Ishikawa (cell line): Measurements from ENCODE around the gene CD34.

Source experiments
- CEBPB ChIP-seq: IDR thresholded peaks from 2 replicates; pipeline ENCODE4 v1.6.1; 2012
- CREB1 ChIP-seq: IDR thresholded peaks from 2 replicates; pipeline ENCODE4 v1.6.1; 2012; ENCODE audit warnings: low read depth
- EGR1 ChIP-seq: IDR thresholded peaks from 2 replicates; pipeline ENCODE4 v1.6.1; 2012
- EP300 ChIP-seq: IDR thresholded peaks from 2 replicates; pipeline ENCODE4 v1.6.1; 2012; ENCODE audit warnings: borderline replicate concordance
- MAX ChIP-seq: IDR thresholded peaks from 2 replicates; pipeline ENCODE4 v1.6.1; 2012
- NFIC ChIP-seq: IDR thresholded peaks from 2 replicates; pipeline ENCODE4 v1.6.1; 2012
- RAD21 ChIP-seq: IDR thresholded peaks from 2 replicates; pipeline ENCODE4 v1.6.1; 2012; ENCODE audit warnings: low read depth
- TAF1 ChIP-seq: IDR thresholded peaks from 2 replicates; pipeline ENCODE4 v1.6.1; 2012; ENCODE audit warnings: low read depth, mild to moderate bottlenecking
- TEAD4 ChIP-seq: IDR thresholded peaks from 2 replicates; pipeline ENCODE4 v1.6.1; 2012
- USF1 ChIP-seq: IDR thresholded peaks from 2 replicates; pipeline ENCODE4 v1.6.1; 2012
- YY1 ChIP-seq: IDR thresholded peaks from 2 replicates; pipeline ENCODE4 v1.6.1; 2012; ENCODE audit warnings: low read depth
- ZBTB7A ChIP-seq: IDR thresholded peaks from 2 replicates; pipeline ENCODE4 v1.6.1; 2012; ENCODE audit warnings: low read depth
- TF ChIP-seq, protein P1 (sequence below): IDR thresholded peaks from 2 replicates; pipeline ENCODE4 v1.6.1; 2012; ENCODE audit warnings: low read depth, mild to moderate bottlenecking

DNA sequence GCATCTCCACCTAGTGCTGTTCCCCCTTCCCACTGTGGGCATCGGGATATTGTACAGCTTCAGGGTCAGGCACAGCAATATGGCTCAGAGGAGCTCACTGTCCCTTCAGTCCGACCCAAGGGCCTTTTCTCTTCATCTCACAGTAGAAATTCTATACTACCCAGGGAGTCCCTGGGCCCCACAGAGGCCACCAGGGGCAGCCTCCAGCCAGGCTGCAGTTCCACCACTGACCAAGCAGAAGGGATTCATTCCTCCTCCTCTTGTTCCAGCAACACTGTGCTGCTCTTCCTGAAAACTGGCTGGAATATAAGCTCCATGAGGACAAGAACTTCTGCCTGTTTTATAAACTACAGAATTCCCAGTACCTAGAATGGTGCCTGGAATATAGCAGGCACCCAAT, 70.5 kb downstream of the CD34 start:
- no peak for TF ChIP-seq EP300
- no peak for TF ChIP-seq EGR1
- TF ChIP-seq TAF1: no peak
- TF ChIP-seq, protein P1, sequence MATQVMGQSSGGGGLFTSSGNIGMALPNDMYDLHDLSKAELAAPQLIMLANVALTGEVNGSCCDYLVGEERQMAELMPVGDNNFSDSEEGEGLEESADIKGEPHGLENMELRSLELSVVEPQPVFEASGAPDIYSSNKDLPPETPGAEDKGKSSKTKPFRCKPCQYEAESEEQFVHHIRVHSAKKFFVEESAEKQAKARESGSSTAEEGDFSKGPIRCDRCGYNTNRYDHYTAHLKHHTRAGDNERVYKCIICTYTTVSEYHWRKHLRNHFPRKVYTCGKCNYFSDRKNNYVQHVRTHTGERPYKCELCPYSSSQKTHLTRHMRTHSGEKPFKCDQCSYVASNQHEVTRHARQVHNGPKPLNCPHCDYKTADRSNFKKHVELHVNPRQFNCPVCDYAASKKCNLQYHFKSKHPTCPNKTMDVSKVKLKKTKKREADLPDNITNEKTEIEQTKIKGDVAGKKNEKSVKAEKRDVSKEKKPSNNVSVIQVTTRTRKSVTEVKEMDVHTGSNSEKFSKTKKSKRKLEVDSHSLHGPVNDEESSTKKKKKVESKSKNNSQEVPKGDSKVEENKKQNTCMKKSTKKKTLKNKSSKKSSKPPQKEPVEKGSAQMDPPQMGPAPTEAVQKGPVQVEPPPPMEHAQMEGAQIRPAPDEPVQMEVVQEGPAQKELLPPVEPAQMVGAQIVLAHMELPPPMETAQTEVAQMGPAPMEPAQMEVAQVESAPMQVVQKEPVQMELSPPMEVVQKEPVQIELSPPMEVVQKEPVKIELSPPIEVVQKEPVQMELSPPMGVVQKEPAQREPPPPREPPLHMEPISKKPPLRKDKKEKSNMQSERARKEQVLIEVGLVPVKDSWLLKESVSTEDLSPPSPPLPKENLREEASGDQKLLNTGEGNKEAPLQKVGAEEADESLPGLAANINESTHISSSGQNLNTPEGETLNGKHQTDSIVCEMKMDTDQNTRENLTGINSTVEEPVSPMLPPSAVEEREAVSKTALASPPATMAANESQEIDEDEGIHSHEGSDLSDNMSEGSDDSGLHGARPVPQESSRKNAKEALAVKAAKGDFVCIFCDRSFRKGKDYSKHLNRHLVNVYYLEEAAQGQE: no peak
- no peak for TF ChIP-seq RAD21
- no peak for TF ChIP-seq CEBPB
- TF ChIP-seq MAX: no peak
- no peak for TF ChIP-seq ZBTB7A
- TF ChIP-seq CREB1: no peak
- no peak for TF ChIP-seq TEAD4
- no peak for TF ChIP-seq USF1
- TF ChIP-seq NFIC: no peak
- TF ChIP-seq YY1: no peak
